Renal cortex interstitium (tissue), 11 donors: ENCODE results near the gene PAEP. TPM values are rescaled to one million over a fixed set of nuclear protein-coding genes. Genes with fewer than 3 reads are reported as not detected.
"Not testable (repeated sequence)": the region's sequence is repeated elsewhere in the genome, so short reads cannot be mapped to it uniquely, and the experiment has no call there.

Source experiments
- DNase-seq, 11 donors: peaks; one replicate each; pipeline ENCODE4 v3.0.0-alpha.2; 2013; ENCODE audit warnings: low read depth in 9 of 11, low spot score in 4 of 11; ENCODE audit errors: extremely low read depth in 1 of 11
- polyA plus RNA-seq, 3 donors: library from polyadenylated mRNA; unstranded; fragments of 120-200 nt; gene quantifications; one replicate each; pipeline ENCODE4 v1.2.1, GENCODE V29; 2013; ENCODE audit not compliant: insufficient read length in 3 of 3

PAEP gene
- polyA plus RNA-seq, 3 donors = 0.22 TPM; not detected in 2

DNA sequence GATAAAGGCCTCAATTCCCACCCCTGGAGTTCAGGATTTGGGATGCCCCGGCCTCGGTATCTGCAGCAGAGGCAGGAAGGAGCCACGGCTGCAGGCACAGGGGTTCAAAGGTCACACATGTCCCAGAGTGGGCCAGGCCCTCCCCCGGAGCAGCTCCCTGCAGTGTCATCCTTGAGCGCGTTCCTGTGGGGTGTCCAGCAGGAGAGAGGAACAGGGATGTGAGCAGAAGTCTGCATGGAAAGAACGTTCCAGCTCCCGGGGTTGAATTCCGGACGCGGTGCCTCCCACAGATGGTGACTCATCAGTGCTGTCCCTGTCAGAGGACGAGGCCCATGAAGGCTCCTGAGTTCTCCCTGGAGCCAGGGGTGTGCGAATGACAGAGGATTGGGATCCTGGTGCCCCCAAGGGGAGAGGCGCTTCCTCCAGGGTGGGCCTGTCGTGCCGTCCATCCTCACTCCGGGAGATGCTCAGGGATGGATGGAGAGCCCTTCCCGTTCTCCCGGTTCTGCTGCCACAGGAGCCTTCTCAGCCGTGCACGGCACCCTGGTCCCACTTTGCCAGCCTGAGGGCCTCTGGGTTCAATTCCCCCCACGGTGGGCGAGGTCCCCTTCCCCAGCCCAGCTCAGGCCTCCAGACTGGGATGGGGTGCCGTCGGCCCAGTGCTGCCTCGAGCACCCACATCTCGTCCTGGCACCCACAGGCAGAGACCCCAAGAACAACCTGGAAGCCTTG is 37.3 kb upstream of the PAEP start:
- DNase-seq = no peak

GRCh38 chr9:135525241-135526088 is 36.1 kb upstream of the PAEP start:
- DNase-seq = no peak

DNA sequence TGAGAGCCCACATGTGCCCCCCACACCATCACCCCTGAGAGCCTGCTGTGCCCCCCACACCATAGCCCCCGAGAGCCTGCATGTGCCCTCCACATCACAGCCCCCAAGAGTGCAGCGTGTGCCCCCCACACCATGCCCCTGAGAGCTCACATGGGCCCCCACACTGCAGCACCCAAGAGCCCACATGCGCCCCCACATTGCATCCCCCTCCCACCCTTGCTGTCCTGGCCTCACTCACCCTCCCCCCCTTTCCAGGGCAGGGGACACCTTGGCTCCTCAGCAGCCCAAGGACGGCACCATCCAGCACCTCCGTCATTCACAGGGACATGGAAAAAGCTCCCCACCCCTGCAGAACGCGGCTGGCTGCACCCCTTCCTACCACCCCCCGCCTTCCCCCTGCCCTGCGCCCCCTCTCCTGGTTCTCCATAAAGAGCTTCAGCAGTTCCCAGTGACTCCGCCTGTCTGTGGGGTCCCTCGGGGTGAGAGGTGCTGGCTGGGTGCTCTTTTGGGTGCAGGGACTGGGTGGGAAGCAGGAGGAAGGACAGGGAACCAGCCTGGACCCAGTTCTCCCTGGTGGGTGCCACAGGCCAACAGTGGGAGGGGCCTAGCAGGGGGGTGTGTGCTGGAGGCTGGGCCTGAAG is 35.3 kb upstream of the PAEP start:
- DNase-seq = no peak

- no peak for DNase-seq
Measured at GRCh38 chr9:135526730-135527571, 34.6 kb upstream of the PAEP start.

- DNase-seq = not testable (repeated sequence)
Measured at GRCh38 chr9:135528842-135529435, 32.6 kb upstream of the PAEP start.

GRCh38 chr9:135530146-135530545 is 31.4 kb upstream of the PAEP start:
- no peak for DNase-seq

GRCh38 chr9:135531096-135531495 is 30.5 kb upstream of the PAEP start:
- no peak for DNase-seq

GRCh38 chr9:135533113-135533512 is 28.4 kb upstream of the PAEP start:
- no peak for DNase-seq

- DNase-seq = no peak
Measured at GRCh38 chr9:135533674-135534073, 27.9 kb upstream of the PAEP start.

- DNase-seq = not testable (repeated sequence)
Measured at GRCh38 chr9:135534192-135534711, 27.3 kb upstream of the PAEP start.

DNA sequence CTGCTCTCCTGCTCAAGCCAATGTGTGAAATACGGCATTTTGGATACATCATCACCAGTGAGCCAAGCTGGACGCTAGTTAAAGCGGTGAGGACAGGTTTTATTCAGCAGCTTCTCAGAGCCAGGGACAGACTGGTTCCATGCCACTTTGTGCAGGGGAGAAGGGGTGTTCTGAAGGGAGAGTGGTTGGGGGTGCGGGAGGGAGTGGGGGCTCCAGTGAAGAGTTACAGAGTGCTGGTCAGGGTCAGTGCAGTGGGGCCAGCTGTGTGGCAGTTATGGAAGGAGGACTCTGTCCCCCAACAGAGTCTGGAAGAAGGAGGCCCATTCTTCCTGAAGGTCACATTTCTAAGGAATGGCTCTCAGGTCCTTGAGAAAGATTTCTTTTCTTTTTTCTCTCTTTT is 26.7 kb upstream of the PAEP start:
- not testable (repeated sequence) for DNase-seq

- DNase-seq = not testable (repeated sequence)
Measured at GRCh38 chr9:135535631-135536030, 25.9 kb upstream of the PAEP start.

DNA sequence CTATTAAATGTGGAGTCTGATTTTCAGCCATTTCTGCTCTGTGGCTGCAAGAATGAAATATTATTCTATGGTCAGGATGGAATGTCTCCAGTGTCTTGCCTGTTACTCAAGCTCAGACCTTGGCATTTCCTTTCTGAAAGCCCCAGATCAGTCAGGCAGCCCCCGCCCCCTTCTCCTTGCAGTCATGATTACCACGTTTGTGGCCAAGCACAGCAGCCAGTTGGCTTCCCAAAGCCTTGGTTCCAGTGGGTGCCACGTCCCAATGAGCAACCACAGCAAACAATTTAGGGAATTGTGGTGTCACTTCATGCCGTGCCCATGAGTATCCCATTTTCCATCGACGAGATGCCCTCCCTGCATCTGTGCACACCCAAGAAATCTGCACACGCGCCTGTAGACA is 25.3 kb upstream of the PAEP start:
- DNase-seq = no peak

DNA sequence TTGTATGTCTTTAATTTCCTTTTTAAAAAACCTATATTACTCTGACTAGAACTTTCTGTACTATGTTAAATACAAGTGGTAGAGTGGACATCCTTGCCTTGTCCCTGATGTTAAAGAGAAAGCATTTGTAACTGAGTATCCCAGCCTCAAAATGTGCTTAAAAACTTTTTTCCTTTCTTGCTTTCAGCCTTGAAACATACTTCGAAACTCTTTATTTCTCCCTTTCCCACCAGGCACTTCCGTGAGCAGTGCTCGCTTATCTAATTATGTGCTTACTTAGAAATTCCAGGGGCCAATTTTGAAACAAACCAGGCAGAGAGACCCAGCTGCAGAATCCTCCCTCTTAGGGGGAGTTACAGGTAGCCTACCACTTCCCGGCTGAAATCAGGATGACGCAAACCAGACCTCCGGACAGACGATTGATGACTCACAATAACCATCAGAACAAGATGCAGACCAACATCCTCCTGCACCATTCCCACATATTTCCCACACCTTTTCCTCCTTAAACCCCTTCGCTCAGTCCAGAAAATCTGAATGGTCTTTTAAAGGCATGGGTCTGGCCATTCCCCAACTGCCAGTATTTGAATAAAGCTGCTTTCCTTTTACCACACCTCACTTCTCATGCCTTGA is 18.2 kb upstream of the PAEP start:
- DNase-seq = not testable (repeated sequence)

GRCh38 chr9:135544981-135545635 is 16.4 kb upstream of the PAEP start:
- DNase-seq = no peak

- not testable (repeated sequence) for DNase-seq
Measured at GRCh38 chr9:135545646-135546176, 15.8 kb upstream of the PAEP start, which contains the start of gene OBP2A. Gene OBP2A (plus strand): TSS chr9:135546126. CDS start chr9:135546181, 55 bp downstream.
